ENCODE data around the gene ARHGAP26.

Gene ARHGAP26

DNA sequence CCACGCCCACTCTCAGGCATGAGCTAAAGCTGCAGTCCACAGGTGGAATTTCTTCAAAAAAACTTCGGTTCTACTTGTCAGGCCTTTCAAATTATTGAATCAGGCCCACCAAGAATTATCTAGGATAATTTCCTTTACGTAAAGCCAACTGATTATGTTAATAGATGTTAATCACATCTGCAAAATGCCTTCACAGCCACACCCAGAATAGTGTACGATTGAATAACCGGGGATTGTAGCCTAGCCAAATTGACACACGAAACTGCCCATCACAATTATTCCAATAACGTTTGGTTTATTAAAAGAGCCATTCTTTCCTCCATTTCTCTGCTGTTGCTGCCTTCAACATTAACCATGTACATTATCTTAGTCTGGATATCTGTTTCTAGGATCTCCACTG, 484.6 kb downstream of the ARHGAP26 start:
- CTCF ChIA-PET = no interaction called here
- H3K27ac ChIP-seq = no peak overlapping the region
- DNase-seq (ENCODE audit: low spot score) = no peak
- TF ChIP-seq CTCF (conservative IDR thresholded peaks at IDR 0.05; ENCODE audit: low read depth) = no peak
- POLR2A ChIA-PET (ENCODE audit: low non-redundant PET) = interaction anchor here (0.6 kb wide), 1 partner anchor 149 kb away, joined by 3 read pairs; no protein-coding TSS in a partner anchor

GRCh38 chr5:143258559-143259253, 488.5 kb downstream of the ARHGAP26 start:
- H3K27ac ChIP-seq = no peak overlapping the region
- DNase-seq (ENCODE audit: low spot score) = peak; percentile 57
- TF ChIP-seq CTCF (conservative IDR thresholded peaks at IDR 0.05; ENCODE audit: low read depth) = no peak
- POLR2A ChIA-PET (ENCODE audit: low non-redundant PET) = no interaction called here
- CTCF ChIA-PET = no interaction called here

DNA sequence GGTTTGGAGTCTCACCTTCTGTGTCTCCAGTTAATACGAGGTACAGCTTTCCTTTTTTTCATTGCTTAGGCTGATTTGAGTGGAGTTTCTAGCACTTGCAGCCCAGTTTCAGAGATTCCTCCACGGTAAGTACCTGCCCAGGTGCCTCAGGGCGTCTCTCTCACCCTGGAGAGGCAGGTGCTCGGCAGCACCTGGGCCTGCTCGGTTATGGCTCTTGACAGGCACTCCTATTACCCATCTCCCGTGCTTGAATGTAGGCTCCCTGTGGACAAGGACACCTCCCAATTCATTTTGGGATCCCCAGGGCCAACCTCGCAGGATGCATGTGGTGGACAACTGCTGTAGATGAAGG, 489.1 kb downstream of the ARHGAP26 start:
- DNase-seq (ENCODE audit: low spot score) = no peak
- ChIA-PET POLR2A (ENCODE audit: low non-redundant PET) (no interaction called here), CTCF (no interaction called here)
- no peak for TF ChIP-seq CTCF (conservative IDR thresholded peaks at IDR 0.05; ENCODE audit: low read depth)
- H3K27ac ChIP-seq = no peak overlapping the region

DNA sequence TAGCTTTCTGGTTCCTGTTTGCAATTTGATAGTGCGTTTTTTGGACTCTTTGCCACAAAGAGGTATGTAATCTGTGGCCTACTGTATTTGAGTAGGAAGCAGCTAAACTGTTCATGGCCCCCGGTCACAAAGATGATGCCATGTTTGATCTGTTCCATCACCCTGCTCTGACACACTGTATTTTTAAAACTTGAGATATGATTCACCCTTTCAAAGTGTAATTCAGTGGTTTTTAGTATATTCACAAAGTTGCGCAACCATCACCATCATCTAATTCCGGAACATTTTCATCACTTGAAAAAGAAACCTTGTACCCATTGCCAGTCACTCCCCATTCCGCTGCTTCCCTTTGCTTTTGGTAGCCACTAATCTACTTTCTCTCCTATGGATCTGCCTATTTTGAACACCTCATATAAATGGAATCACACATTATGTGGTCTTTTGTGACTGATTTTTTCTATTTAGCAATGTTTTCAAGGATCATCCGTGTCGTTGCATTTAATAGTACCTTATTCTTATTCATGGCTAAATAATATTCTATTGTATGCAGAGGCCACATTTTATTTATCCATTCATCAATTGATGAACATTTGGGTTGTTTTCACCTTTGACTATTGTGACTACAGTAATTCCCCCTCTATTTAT, 491.7 kb downstream of the ARHGAP26 start:
- peak; percentile 65 for DNase-seq (ENCODE audit: low spot score)
- ChIA-PET POLR2A (ENCODE audit: low non-redundant PET) (no interaction called here), CTCF (interaction anchor here (0.6 kb wide), 1 partner anchor 11 kb away, joined by 3 read pairs; no protein-coding TSS in a partner anchor)
- no peak overlapping the region for H3K27ac ChIP-seq
- TF ChIP-seq CTCF (conservative IDR thresholded peaks at IDR 0.05; ENCODE audit: low read depth) = no peak

DNA sequence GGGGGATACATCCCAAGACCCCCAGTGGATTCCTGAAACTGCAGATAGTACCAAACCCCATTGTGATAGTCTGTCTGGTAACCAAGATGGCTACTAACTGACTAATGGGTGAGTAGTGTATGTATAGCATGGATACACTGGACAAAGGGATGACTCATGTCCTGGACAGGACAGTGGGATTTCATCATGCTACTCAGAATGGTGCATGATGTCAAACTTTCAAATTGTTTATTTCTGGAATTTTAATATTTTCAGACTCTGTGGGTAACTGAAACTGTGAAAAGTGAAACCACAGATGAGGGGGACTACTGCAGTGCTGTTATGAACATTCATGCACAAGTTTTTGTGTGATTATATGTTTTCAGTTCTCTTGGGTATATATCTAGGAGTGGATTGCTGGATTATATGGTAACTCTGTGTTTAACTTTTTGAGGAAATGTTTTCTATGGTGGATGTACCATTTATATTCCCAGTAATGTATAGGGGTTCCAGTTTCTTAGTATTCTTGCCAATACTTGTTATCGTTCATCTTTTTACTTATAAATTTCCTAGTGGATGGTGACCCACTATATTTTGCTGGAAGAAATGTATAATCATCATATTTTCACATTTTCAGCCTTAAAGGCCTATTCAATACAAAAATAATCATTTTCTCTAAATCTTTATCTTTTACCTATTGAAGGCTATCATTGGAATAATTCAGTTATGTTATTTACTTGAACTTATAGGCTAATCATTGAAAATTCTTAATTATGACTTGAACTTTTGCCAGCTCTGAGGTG, 492.4 kb downstream of the ARHGAP26 start:
- POLR2A ChIA-PET (ENCODE audit: low non-redundant PET) = no interaction called here
- no peak for TF ChIP-seq CTCF (conservative IDR thresholded peaks at IDR 0.05; ENCODE audit: low read depth)
- CTCF ChIA-PET = no interaction called here
- no peak overlapping the region for H3K27ac ChIP-seq
- DNase-seq (ENCODE audit: low spot score) = peak; percentile 64

GRCh38 chr5:143263272-143263810, 493.2 kb downstream of the ARHGAP26 start:
- POLR2A ChIA-PET (ENCODE audit: low non-redundant PET) = no interaction called here
- DNase-seq (ENCODE audit: low spot score) = no peak
- no peak for TF ChIP-seq CTCF (conservative IDR thresholded peaks at IDR 0.05; ENCODE audit: low read depth)
- no peak overlapping the region for H3K27ac ChIP-seq
- CTCF ChIA-PET = interaction anchor here (0.7 kb wide), 1 partner anchor 40 kb away, joined by 3 read pairs; no protein-coding TSS in a partner anchor
